HepG2 (cell line): ENCODE data around the gene CDK2. TPM values are rescaled to one million over a fixed set of nuclear protein-coding genes. Genes with fewer than 3 reads are reported as not detected.

Experiments
- ATAC-seq: fragments of 200-7000 bp; cut with Tn5 transposase; 3 replicates; pipeline ENCODE4 v1.9.1; 2020; ENCODE audit warnings: mild to moderate bottlenecking, moderate library complexity
- BruUV-seq: library from RNA; stranded (reverse); fragments of 400-500 nt; replicated peaks from 2 replicates; lab custom pipeline; 2021; lab: Mats Ljungman, UMichigan
- CTCF ChIA-PET: fragments of 300-600 bp; formaldehyde crosslinking; extraction: SDS; loops from one replicate; lab custom pipeline; 2021; ENCODE audit warnings: low total read pairs, inconsistent platforms, low intra/inter-chr PET ratio; lab: Yijun Ruan, JAX
- POLR2A ChIA-PET: fragments of 350-600 bp; sonication (Branson Sonifier 250); formaldehyde crosslinking; loops from one replicate; lab custom pipeline; 2020; ENCODE audit warnings: antibody characterized with exemption, inconsistent platforms; lab: Yijun Ruan, JAX
- DNase-seq: peaks from one replicate; pipeline ENCODE4 v3.0.0-alpha.2; 2015; ENCODE audit warnings: low spot score
- FAIRE-seq: peaks from 3 replicates; lab custom pipeline; 2011; peaks lifted over from hg19 to GRCh38; lab: Jason Lieb, UNC
- H2AFZ ChIP-seq: one replicate; pipeline ENCODE4 v1.6.1; 2011; ENCODE audit warnings: low read length, inconsistent platforms
- H3K27ac ChIP-seq: fragments of 300-600 bp; 3 replicates; pipeline ENCODE4 v1.8.0; 2011; ENCODE audit warnings: mixed run types, mild to moderate bottlenecking, mixed read lengths, low read length, inconsistent platforms; ENCODE audit not compliant: insufficient read depth; ENCODE audit errors: extremely low read length
- H3K27me3 ChIP-seq, 2 experiments: fragments of 200-600 bp in 1 of 2; 2 replicates in 1 of 2; 3 replicates in 1 of 2; pipeline versions ENCODE4 v1.6.0 to v1.8.0; 2011; ENCODE audit warnings: low read length in 2 of 2, mild to moderate bottlenecking in 2 of 2, moderate library complexity in 2 of 2, inconsistent platforms in 1 of 2; ENCODE audit not compliant: insufficient read depth in 2 of 2, control insufficient read depth in 1 of 2
- H3K36me3 ChIP-seq, 2 experiments: fragments of 200-600 bp in 1 of 2; replicated peaks in 1 of 2; 2 replicates in 1 of 2; 3 replicates in 1 of 2; pipeline versions ENCODE4 v1.5.1 to v1.8.0; 2011; ENCODE audit warnings: low read length in 2 of 2, inconsistent platforms in 1 of 2; ENCODE audit not compliant: insufficient read depth in 2 of 2, control insufficient read depth in 1 of 2
- H3K4me1 ChIP-seq: 2 replicates; pipeline ENCODE4 v1.5.1; 2012; ENCODE audit warnings: low read length, inconsistent platforms; ENCODE audit not compliant: insufficient read depth
- H3K4me2 ChIP-seq: 2 replicates; pipeline ENCODE4 v1.6.0; 2011; ENCODE audit warnings: low read depth, low read length, inconsistent platforms
- H3K4me3 ChIP-seq, 3 experiments: fragments of 200-600 bp in 1 of 3; sonication (generic), shearing (Covaris generic) in 1 of 3; replicated peaks in 1 of 3; 2 replicates each; pipeline ENCODE4 v1.5.1; 2011 to 2016; ENCODE audit warnings: low read length in 3 of 3, inconsistent platforms in 2 of 3, low read depth in 2 of 3, mild to moderate bottlenecking in 2 of 3, control low read depth in 1 of 3, mixed read lengths in 1 of 3; ENCODE audit not compliant: insufficient read depth in 1 of 3
- H3K79me2 ChIP-seq: one replicate; pipeline ENCODE4 v1.6.1; 2011; ENCODE audit warnings: low read length, inconsistent platforms; ENCODE audit not compliant: insufficient read depth
- H3K9ac ChIP-seq: 2 replicates; pipeline ENCODE4 v1.6.0; 2011; ENCODE audit warnings: mild to moderate bottlenecking, low read depth, low read length, inconsistent platforms; ENCODE audit not compliant: insufficient read depth
- H3K9me3 ChIP-seq: 2 replicates; pipeline ENCODE4 v1.5.1; 2012; ENCODE audit warnings: mild to moderate bottlenecking, low read length
- H4K20me1 ChIP-seq: 2 replicates; pipeline ENCODE4 v1.6.0; 2011; ENCODE audit warnings: inconsistent platforms, mild to moderate bottlenecking, low read length, moderate library complexity; ENCODE audit not compliant: insufficient read depth
- ADNP ChIP-seq: sonication (generic); formaldehyde crosslinking; IDR thresholded peaks from 2 replicates; pipeline ENCODE4 v1.4.0; 2020; ENCODE audit warnings: missing genetic modification reagents
- ARID2 ChIP-seq: sonication (generic); formaldehyde crosslinking; IDR thresholded peaks from 2 replicates; pipeline ENCODE4 v1.8.1; 2022; ENCODE audit warnings: mild to moderate bottlenecking, missing genetic modification reagents, borderline replicate concordance
- ARNTL ChIP-seq: sonication (generic); formaldehyde crosslinking; IDR thresholded peaks from 2 replicates; pipeline ENCODE4 v1.4.0; 2020; ENCODE audit warnings: mild to moderate bottlenecking, missing genetic modification reagents
- ATF7 ChIP-seq, 2 experiments: fragments of 450-650 bp in 1 of 2; sonication (generic) in 1 of 2; formaldehyde crosslinking in 1 of 2; IDR thresholded peaks; 2 replicates each; pipeline versions ENCODE4 v1.4.0 to v1.6.1; 2016 to 2020; ENCODE audit warnings: antibody characterized with exemption in 1 of 2, mild to moderate bottlenecking in 1 of 2, missing genetic modification reagents in 1 of 2
- ISX ChIP-seq: sonication (generic); formaldehyde crosslinking; conservative IDR thresholded peaks from 2 replicates; pipeline ENCODE4 v1.5.0; 2020; ENCODE audit warnings: missing genetic modification reagents
- PRPF4 ChIP-seq: fragments of 200-400 bp; formaldehyde crosslinking; IDR thresholded peaks from 2 replicates; pipeline ENCODE4 v1.6.1; 2016; ENCODE audit warnings: low read length, low read depth; ENCODE audit not compliant: poor library complexity, severe bottlenecking
- SP2 ChIP-seq: sonication (generic); formaldehyde crosslinking; IDR thresholded peaks from 2 replicates; pipeline ENCODE4 v1.5.1; 2020; ENCODE audit warnings: mild to moderate bottlenecking, missing genetic modification reagents
- TEAD3 ChIP-seq: optimal IDR thresholded peaks from 2 replicates; pipeline ENCODE3; 2016; ENCODE audit warnings: borderline replicate concordance
- YY1 ChIP-seq: IDR thresholded peaks from 2 replicates; pipeline ENCODE4 v1.6.1; 2011; ENCODE audit warnings: low read length, low read depth, moderate library complexity, mild to moderate bottlenecking; ENCODE audit not compliant: insufficient read depth, insufficient replicate concordance
- ZNF3 ChIP-seq: IDR thresholded peaks from 2 replicates; pipeline ENCODE4 v1.7.0; 2017; ENCODE audit warnings: inconsistent platforms
- ZNF407 ChIP-seq: sonication (generic); formaldehyde crosslinking; IDR thresholded peaks from one replicate; pipeline ENCODE4 v1.5.1; 2020; ENCODE audit warnings: mild to moderate bottlenecking, missing genetic modification reagents; ENCODE audit errors: not compliant biosample characterization
- WGBS: methylation state at CpG from one replicate; pipeline ENCODE4 v1.1.6; 2017; ENCODE audit warnings: low lambda C conversion rate; 5-methylcytosine and 5-hydroxymethylcytosine counted together
- in situ Hi-C: cut with HindIII; loops from 2 replicates; pipeline ENCODE4 v1.10.0; 2017; ENCODE audit warnings: low pct_unique_long_range_greater_than_20kb; ENCODE audit not compliant: extremely low pct_ligation_motif_present
- intact Hi-C: fragments of 100-400 bp; cut with micrococcal nuclease; formaldehyde crosslinking; loops from one replicate; pipeline ENCODE4 v1.10.0; 2022; ENCODE audit not compliant: unreplicated experiment
- polyA plus RNA-seq, 8 experiments: library from polyadenylated mRNA; depleted of rRNA in 3 of 8; stranded (reverse) in 7 of 8; unstranded in 1 of 8; fragments of >200 nt; fragmentation: Illumina TruSeq in 4 of 8; extraction: Trizol in 4 of 8; gene quantifications; 2 replicates each; pipeline versions ENCODE4 v1.2.1 to v1.2.3, GENCODE V29; 2011 to 2016; ENCODE audit warnings: low read depth in 4 of 8, missing spikeins in 1 of 8, mixed read lengths in 1 of 8; ENCODE audit not compliant: insufficient read depth in 1 of 8
- total RNA-seq, 5 experiments: library from RNA; depleted of rRNA; stranded (reverse); fragments of >200 nt; fragmentation: Illumina TruSeq; extraction: Trizol; gene quantifications; 2 replicates each; pipeline ENCODE4 v1.2.3, GENCODE V29; 2016; ENCODE audit warnings: low read depth in 1 of 5
- TF ChIP-seq, protein P1 (sequence below): sonication (generic); formaldehyde crosslinking; IDR thresholded peaks from 2 replicates; pipeline ENCODE4 v1.4.0; 2020; ENCODE audit warnings: mild to moderate bottlenecking, missing genetic modification reagents
- TF ChIP-seq, protein P2 (sequence below): sonication (generic); formaldehyde crosslinking; IDR thresholded peaks from 2 replicates; pipeline ENCODE4 v1.8.0; 2023; ENCODE audit warnings: mild to moderate bottlenecking, missing genetic modification reagents

Gene CDK2
- total and polyA plus RNA-seq, 2 of the 13 experiments (the other 11 are each of a cell fraction or from before 2014, with no cell fraction given) = 47.5 to 52.6 TPM

DNA sequence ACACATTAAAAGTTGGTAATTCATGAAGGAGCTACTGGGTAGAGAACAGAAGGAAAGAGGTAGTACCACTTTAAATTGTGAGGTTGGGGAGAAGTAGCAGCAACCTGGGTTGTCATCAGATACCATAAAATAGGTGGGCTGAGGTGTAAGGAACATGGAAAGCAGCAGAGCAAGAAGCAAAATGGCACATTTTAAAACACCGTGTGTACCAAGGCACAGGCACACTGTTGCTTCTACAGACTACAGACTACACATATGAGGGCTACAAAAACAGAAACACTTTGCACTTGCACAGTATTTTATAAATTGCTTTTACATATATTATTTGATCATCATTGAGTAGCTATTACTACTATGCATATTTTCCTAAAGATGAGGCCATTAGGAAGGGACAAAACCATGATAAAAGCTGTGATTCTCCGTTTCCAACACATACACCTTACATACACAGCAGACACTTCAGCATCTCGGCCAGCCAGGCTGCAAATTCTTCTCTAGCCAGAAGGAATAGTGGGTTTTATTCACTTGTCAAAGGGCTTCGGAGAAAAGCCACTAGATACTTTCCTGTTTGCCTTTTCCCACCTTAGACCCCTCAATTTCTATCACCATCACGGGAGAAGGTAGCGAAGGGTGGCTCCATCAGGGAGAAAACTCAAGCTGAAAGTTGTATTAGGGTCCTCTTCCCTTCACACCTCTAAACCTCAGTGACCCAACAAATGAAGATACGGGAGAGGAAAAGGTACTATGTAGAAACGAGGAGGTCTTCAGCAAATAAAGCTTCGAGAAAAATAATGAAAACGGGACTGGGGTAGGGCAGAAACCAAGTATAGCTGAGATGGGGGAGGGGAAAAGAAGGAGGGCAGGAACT lies 40.5 kb upstream of the CDK2 start:
- Histone ChIP-seq H3K4me2 (peak overlapping the region; percentile 67), H3K27ac (peak overlapping the region; percentile 96), H2AFZ (no peak overlapping the region), H3K36me3 (peaks cover 0 to 5% of the 10 kb centered on the region in 2 experiments; a peak in 3 of 5 replicates), H3K9me3 (no peaks in the 10 kb centered on the region), H3K4me3 (peak overlapping the region; percentile 72 to 90 (median 89)), H3K27me3 (no peaks in the 10 kb centered on the region; a peak in 1 of 5 replicates), H4K20me1 (peaks cover 15% of the 10 kb centered on the region), H3K4me1 (peaks cover 57% of the 10 kb centered on the region), H3K79me2 (peaks cover 61% of the 10 kb centered on the region), H3K9ac (peak overlapping the region; percentile 96)
- in situ Hi-C loops (loop anchor here (5.0 kb wide), 1 partner anchor 94 kb away; no protein-coding TSS in a partner anchor), intact Hi-C loops (no loop called here)
- TSS peak; percentile 64 for BruUV-seq
- POLR2A ChIA-PET = interaction anchor here (0.5 to 10.5 kb wide), 7 partner anchors 9 to 206 kb away, joined by 3 to 108 read pairs (median 4); partner anchors contain the start of genes DNAJC14, ORMDL2, RAB5B and RDH5
- FAIRE-seq = no peak
- ATAC-seq = no peak
- CTCF ChIA-PET = no interaction called here
- WGBS = 13% methylated on average over 10 of the region's 10 CpGs
- no peak for DNase-seq
- TF ChIP-seq ISX (CRISPR knock-in tag) = no peak
- TF ChIP-seq ATF7 (IDR thresholded peaks at IDR 0.05) = no peak
- TF ChIP-seq ATF7 (CRISPR knock-in tag; IDR thresholded peaks at IDR 0.05) = no peak
- 0 out of 2 replicates have a peak, but pooled peaks have one; percentile 30 for TF ChIP-seq ARNTL (CRISPR knock-in tag)
- TF ChIP-seq TEAD3 (CRISPR knock-in tag) = peak; percentile 18
- TF ChIP-seq, protein P1, sequence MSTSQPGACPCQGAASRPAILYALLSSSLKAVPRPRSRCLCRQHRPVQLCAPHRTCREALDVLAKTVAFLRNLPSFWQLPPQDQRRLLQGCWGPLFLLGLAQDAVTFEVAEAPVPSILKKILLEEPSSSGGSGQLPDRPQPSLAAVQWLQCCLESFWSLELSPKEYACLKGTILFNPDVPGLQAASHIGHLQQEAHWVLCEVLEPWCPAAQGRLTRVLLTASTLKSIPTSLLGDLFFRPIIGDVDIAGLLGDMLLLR (CRISPR knock-in tag) = no peak
- TF ChIP-seq ADNP (CRISPR knock-in tag) = no peak
- no peak for TF ChIP-seq ZNF3 (CRISPR knock-in tag)
- no peak for TF ChIP-seq YY1
- no peak for TF ChIP-seq ZNF407 (CRISPR knock-in tag)
- no peak for TF ChIP-seq SP2 (CRISPR knock-in tag)
- TF ChIP-seq ARID2 (CRISPR knock-in tag) = no peak
- TF ChIP-seq, protein P2, sequence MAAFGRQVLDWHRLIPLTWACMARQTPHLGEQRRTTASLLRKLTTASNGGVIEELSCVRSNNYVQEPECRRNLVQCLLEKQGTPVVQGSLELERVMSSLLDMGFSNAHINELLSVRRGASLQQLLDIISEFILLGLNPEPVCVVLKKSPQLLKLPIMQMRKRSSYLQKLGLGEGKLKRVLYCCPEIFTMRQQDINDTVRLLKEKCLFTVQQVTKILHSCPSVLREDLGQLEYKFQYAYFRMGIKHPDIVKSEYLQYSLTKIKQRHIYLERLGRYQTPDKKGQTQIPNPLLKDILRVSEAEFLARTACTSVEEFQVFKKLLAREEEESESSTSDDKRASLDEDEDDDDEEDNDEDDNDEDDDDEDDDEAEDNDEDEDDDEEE (CRISPR knock-in tag) = no peak
- peak; percentile 32 for TF ChIP-seq PRPF4
